Measurements from ENCODE around the gene UST. TPM values are rescaled to one million over a fixed set of nuclear protein-coding genes. Genes with fewer than 3 reads are reported as not detected.

The UST gene
- total RNA-seq, 1 experiment from 2014 or later: 32.1 TPM

DNA sequence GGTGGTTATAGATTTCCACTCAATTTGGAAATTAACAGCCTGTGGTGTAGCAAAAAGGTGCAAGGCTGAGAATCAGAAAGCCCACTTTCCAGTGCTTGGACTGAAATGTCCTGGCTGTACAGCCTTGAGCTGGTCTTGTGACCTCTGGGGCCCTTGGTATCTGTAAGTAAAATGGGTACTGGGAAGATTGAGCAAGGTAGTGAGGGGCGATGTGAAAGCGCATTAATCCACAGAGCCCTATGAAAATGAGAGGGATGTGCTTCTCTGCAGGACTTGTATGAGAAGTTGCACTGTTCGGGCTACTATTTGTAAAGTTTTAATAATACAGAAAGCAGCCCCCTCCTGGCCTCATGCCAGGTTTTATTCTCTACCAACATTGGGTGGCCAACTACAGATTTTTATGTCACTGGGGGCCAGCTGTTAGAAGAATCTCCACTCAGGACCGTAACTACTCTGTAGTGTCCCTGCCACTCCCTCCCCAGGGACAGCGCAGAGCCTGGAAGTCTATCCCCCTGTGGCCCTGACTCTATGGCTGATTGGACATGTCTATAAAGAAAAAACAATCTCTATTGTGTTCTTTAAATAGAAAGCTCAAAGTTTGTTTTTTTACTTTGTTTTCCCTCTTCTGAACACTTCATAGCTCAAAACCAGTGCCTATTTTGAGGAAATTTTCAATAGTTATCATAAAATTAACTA lies 316.0 kb downstream of the UST start (continued):
- TF ChIP-seq, protein P1, sequence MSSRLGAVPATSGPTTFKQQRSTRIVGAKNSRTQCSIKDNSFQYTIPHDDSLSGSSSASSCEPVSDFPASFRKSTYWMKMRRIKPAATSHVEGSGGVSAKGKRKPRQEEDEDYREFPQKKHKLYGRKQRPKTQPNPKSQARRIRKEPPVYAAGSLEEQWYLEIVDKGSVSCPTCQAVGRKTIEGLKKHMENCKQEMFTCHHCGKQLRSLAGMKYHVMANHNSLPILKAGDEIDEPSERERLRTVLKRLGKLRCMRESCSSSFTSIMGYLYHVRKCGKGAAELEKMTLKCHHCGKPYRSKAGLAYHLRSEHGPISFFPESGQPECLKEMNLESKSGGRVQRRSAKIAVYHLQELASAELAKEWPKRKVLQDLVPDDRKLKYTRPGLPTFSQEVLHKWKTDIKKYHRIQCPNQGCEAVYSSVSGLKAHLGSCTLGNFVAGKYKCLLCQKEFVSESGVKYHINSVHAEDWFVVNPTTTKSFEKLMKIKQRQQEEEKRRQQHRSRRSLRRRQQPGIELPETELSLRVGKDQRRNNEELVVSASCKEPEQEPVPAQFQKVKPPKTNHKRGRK (CRISPR knock-in tag; IDR thresholded peaks at IDR 0.05; ENCODE audit: borderline replicate concordance): no peak
- no peak for TF ChIP-seq FOXJ3 (CRISPR knock-in tag; IDR thresholded peaks at IDR 0.05; ENCODE audit: borderline replicate concordance)
- TF ChIP-seq RELA (CRISPR knock-in tag; IDR thresholded peaks at IDR 0.05; ENCODE audit: borderline replicate concordance): no peak
- TF ChIP-seq, protein P2, sequence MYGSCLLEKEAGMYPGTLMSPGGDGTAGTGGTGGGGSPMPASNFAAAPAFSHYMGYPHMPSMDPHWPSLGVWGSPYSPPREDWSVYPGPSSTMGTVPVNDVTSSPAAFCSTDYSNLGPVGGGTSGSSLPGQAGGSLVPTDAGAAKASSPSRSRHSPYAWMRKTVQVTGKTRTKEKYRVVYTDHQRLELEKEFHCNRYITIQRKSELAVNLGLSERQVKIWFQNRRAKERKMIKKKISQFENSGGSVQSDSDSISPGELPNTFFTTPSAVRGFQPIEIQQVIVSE (CRISPR knock-in tag; IDR thresholded peaks at IDR 0.05; ENCODE audit: borderline replicate concordance): no peak
- TF ChIP-seq NFATC4 (CRISPR knock-in tag; IDR thresholded peaks at IDR 0.05): no peak
- no peak for TF ChIP-seq TCF7 (CRISPR knock-in tag; IDR thresholded peaks at IDR 0.05; ENCODE audit: low read depth)
- TF ChIP-seq, protein P3, sequence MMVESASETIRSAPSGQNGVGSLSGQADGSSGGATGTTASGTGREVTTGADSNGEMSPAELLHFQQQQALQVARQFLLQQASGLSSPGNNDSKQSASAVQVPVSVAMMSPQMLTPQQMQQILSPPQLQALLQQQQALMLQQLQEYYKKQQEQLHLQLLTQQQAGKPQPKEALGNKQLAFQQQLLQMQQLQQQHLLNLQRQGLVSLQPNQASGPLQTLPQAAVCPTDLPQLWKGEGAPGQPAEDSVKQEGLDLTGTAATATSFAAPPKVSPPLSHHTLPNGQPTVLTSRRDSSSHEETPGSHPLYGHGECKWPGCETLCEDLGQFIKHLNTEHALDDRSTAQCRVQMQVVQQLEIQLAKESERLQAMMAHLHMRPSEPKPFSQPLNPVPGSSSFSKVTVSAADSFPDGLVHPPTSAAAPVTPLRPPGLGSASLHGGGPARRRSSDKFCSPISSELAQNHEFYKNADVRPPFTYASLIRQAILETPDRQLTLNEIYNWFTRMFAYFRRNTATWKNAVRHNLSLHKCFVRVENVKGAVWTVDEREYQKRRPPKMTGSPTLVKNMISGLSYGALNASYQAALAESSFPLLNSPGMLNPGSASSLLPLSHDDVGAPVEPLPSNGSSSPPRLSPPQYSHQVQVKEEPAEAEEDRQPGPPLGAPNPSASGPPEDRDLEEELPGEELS (CRISPR knock-in tag; IDR thresholded peaks at IDR 0.05): no peak

DNA sequence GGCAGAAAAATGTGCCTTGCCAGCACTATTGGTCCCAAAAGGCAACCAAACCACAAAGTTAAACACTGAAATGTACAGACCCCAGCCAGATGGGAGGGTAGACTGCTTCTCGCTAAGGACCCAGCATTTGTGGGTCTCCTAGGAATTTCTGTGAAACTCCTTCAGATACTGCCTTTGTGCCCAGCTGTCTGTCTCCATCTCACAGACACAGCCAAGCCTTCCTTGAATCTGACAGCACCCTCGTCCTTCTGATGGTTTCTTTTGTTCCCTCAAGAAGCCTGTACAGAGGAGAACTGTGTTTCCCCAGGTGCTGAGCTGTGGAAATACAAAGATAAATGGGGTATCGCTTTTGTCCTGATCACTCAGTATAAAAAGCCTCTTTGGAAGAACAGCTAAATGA lies 316.6 kb downstream of the UST start:
- Mint-ChIP-seq H3K4me3 (no peak overlapping the region), H3K4me1 (peaks cover 23% of the 10 kb centered on the region), H3K27ac (no peak overlapping the region), H3K27me3 (ENCODE audit: low read depth) (no peaks in the 10 kb centered on the region), H3K36me3 (no peaks in the 10 kb centered on the region), H3K9me3 (no peaks in the 10 kb centered on the region)
- ChIA-PET CTCF (no interaction called here), POLR2A (no interaction called here)
- DNase-seq (ENCODE audit: low spot score) (no peak), ATAC-seq (no peak)
- TF ChIP-seq ZNF423 (CRISPR knock-in tag; IDR thresholded peaks at IDR 0.05) (no peak), CREB1 (CRISPR knock-in tag; IDR thresholded peaks at IDR 0.05) (no peak), ZBTB21 (CRISPR knock-in tag; IDR thresholded peaks at IDR 0.05; ENCODE audit: borderline replicate concordance) (no peak), ZNF317 (CRISPR knock-in tag; IDR thresholded peaks at IDR 0.05; ENCODE audit: borderline replicate concordance, low read depth) (no peak), CREM (CRISPR knock-in tag; IDR thresholded peaks at IDR 0.05) (no peak), FOXJ3 (CRISPR knock-in tag; IDR thresholded peaks at IDR 0.05; ENCODE audit: borderline replicate concordance) (no peak)
- TF ChIP-seq, protein P4, sequence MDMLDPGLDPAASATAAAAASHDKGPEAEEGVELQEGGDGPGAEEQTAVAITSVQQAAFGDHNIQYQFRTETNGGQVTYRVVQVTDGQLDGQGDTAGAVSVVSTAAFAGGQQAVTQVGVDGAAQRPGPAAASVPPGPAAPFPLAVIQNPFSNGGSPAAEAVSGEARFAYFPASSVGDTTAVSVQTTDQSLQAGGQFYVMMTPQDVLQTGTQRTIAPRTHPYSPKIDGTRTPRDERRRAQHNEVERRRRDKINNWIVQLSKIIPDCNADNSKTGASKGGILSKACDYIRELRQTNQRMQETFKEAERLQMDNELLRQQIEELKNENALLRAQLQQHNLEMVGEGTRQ (CRISPR knock-in tag; IDR thresholded peaks at IDR 0.05): no peak
- TF ChIP-seq, protein P5, sequence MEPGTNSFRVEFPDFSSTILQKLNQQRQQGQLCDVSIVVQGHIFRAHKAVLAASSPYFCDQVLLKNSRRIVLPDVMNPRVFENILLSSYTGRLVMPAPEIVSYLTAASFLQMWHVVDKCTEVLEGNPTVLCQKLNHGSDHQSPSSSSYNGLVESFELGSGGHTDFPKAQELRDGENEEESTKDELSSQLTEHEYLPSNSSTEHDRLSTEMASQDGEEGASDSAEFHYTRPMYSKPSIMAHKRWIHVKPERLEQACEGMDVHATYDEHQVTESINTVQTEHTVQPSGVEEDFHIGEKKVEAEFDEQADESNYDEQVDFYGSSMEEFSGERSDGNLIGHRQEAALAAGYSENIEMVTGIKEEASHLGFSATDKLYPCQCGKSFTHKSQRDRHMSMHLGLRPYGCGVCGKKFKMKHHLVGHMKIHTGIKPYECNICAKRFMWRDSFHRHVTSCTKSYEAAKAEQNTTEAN (CRISPR knock-in tag; IDR thresholded peaks at IDR 0.05): no peak
- TF ChIP-seq, protein P6, sequence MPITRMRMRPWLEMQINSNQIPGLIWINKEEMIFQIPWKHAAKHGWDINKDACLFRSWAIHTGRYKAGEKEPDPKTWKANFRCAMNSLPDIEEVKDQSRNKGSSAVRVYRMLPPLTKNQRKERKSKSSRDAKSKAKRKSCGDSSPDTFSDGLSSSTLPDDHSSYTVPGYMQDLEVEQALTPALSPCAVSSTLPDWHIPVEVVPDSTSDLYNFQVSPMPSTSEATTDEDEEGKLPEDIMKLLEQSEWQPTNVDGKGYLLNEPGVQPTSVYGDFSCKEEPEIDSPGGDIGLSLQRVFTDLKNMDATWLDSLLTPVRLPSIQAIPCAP (CRISPR knock-in tag; IDR thresholded peaks at IDR 0.05): no peak
- TF ChIP-seq, protein P7, sequence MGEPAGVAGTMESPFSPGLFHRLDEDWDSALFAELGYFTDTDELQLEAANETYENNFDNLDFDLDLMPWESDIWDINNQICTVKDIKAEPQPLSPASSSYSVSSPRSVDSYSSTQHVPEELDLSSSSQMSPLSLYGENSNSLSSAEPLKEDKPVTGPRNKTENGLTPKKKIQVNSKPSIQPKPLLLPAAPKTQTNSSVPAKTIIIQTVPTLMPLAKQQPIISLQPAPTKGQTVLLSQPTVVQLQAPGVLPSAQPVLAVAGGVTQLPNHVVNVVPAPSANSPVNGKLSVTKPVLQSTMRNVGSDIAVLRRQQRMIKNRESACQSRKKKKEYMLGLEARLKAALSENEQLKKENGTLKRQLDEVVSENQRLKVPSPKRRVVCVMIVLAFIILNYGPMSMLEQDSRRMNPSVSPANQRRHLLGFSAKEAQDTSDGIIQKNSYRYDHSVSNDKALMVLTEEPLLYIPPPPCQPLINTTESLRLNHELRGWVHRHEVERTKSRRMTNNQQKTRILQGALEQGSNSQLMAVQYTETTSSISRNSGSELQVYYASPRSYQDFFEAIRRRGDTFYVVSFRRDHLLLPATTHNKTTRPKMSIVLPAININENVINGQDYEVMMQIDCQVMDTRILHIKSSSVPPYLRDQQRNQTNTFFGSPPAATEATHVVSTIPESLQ (CRISPR knock-in tag; IDR thresholded peaks at IDR 0.05): no peak
- TF ChIP-seq, protein P8, sequence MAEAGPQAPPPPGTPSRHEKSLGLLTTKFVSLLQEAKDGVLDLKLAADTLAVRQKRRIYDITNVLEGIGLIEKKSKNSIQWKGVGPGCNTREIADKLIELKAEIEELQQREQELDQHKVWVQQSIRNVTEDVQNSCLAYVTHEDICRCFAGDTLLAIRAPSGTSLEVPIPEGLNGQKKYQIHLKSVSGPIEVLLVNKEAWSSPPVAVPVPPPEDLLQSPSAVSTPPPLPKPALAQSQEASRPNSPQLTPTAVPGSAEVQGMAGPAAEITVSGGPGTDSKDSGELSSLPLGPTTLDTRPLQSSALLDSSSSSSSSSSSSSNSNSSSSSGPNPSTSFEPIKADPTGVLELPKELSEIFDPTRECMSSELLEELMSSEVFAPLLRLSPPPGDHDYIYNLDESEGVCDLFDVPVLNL (CRISPR knock-in tag; IDR thresholded peaks at IDR 0.05; ENCODE audit: borderline replicate concordance, low read depth): no peak
- TF ChIP-seq, protein P9, sequence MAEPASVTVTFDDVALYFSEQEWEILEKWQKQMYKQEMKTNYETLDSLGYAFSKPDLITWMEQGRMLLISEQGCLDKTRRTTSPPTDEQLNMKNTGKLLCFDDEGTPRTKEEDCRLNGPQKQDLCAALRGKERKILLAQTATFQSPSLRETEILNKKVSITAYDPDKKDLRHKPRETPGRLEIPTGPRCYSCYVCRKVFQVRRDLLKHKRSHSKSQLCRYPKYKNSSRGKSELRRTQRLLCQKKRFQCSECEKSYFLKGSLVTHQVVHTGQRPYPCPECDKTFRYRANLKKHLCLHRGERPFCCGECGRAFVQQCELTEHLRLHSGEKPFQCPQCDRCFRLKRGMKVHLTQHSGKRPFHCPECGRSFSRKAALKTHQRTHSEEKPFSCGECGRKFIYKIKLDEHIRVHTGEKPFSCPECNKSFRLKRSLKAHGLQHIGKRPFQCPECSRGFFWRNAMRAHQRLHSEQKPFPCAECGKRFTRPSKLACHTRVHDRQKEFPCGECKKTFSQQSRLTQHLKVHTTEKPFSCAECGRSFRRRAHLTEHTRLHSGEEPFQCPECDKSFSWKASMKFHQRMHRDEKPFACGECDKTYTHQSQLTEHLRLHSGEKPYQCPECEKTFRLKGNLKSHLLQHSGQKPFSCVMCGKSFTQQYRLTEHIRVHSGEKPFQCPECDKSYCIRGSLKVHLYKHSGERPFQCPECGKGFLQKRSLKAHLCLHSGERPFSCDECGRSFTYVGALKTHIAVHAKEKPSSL (CRISPR knock-in tag; conservative IDR thresholded peaks at IDR 0.05): no peak

Data from WTC11 (cell line).